Panc1 (cell line): ENCODE results near the gene PITX2. TPM values are rescaled to one million over a fixed set of nuclear protein-coding genes. Genes with fewer than 3 reads are reported as not detected.

Experiments
- ATAC-seq: fragments of 200-7000 bp; cut with Tn5 transposase; 2 replicates; pipeline ENCODE4 v1.9.1; 2020; ENCODE audit warnings: mild to moderate bottlenecking, moderate library complexity
- BruUV-seq: library from RNA; stranded (reverse); fragments of 400-500 nt; replicated peaks from 2 replicates; lab custom pipeline; 2021; lab: Mats Ljungman, UMichigan
- CTCF ChIA-PET: fragments of 300-600 bp; sonication (Branson Sonifier 250); formaldehyde crosslinking; loops from one replicate; lab custom pipeline; 2022; ENCODE audit warnings: antibody characterized with exemption; lab: Charles Lee
- POLR2A ChIA-PET: fragments of 300-600 bp; sonication (Branson Sonifier 250); formaldehyde crosslinking; loops from one replicate; lab custom pipeline; 2022; ENCODE audit warnings: antibody characterized with exemption; lab: Charles Lee
- DNase-seq: peaks from one replicate; pipeline ENCODE4 v3.0.0-alpha.2; 2010; ENCODE audit warnings: low read depth, low spot score
- H3K27ac ChIP-seq: 2 replicates; pipeline ENCODE4 v1.5.1; 2011; ENCODE audit warnings: mild to moderate bottlenecking, low read length, inconsistent platforms
- H3K27me3 ChIP-seq: fragments of 200-500 bp; sonication (Bioruptor generic); 2 replicates; pipeline ENCODE4 v1.6.0; 2014; ENCODE audit warnings: low read length, inconsistent platforms; ENCODE audit not compliant: control insufficient read depth, insufficient read depth
- H3K36me3 ChIP-seq: fragments of 200-500 bp; sonication (Bioruptor generic); 2 replicates; pipeline ENCODE4 v1.5.1; 2014; ENCODE audit warnings: inconsistent platforms, mild to moderate bottlenecking, low read length, moderate library complexity; ENCODE audit not compliant: control insufficient read depth, insufficient read depth
- H3K4me1 ChIP-seq: 2 replicates; pipeline ENCODE4 v1.5.1; 2011; ENCODE audit warnings: inconsistent platforms, mild to moderate bottlenecking, low read length, moderate library complexity; ENCODE audit not compliant: control insufficient read depth, insufficient read depth
- H3K4me3 ChIP-seq, 2 experiments: 2 replicates each; pipeline ENCODE4 v1.5.1; 2011 to 2012; ENCODE audit warnings: low read depth in 2 of 2, low read length in 2 of 2, mild to moderate bottlenecking in 2 of 2, inconsistent platforms in 1 of 2, moderate library complexity in 1 of 2
- H3K9me3 ChIP-seq: fragments of 200-500 bp; sonication (Bioruptor generic); 2 replicates; pipeline ENCODE4 v1.5.1; 2014; ENCODE audit warnings: low read depth, mild to moderate bottlenecking, inconsistent platforms, low read length, moderate library complexity; ENCODE audit not compliant: control insufficient read depth, insufficient read depth
- CTCF ChIP-seq: fragments of 450-650 bp; IDR thresholded peaks from 2 replicates; pipeline ENCODE4 v1.5.1; 2017; ENCODE audit warnings: mild to moderate bottlenecking
- POLR2AphosphoS5 ChIP-seq: IDR thresholded peaks from 2 replicates; pipeline ENCODE4 v1.6.1; 2012; ENCODE audit warnings: mild to moderate bottlenecking, low read depth, low read length, moderate library complexity
- SIN3A ChIP-seq: IDR thresholded peaks from 2 replicates; pipeline ENCODE4 v1.6.1; 2012; ENCODE audit warnings: low read depth, mild to moderate bottlenecking, low read length, moderate library complexity, borderline replicate concordance; ENCODE audit not compliant: insufficient read depth
- in situ Hi-C: cut with HindIII; loops from 2 replicates; pipeline ENCODE4 v1.10.0; 2016; ENCODE audit warnings: low sequenced_read_pairs, low pct_unique_long_range_greater_than_20kb
- intact Hi-C: fragments of 100-400 bp; cut with micrococcal nuclease; formaldehyde crosslinking; loops from one replicate; pipeline ENCODE4 v1.10.0; 2022; ENCODE audit not compliant: unreplicated experiment
- total RNA-seq: library from RNA; stranded (reverse); gene quantifications from one replicate; pipeline ENCODE4 v1.2.1, GENCODE V29; 2021; ENCODE audit not compliant: unreplicated experiment
- TF ChIP-seq, protein P1 (sequence below), 2 experiments: IDR thresholded peaks; 2 replicates each; pipeline ENCODE4 v1.6.1; 2011 to 2012; ENCODE audit warnings: low read depth in 2 of 2, control low read depth in 1 of 2, low read length in 1 of 2, mild to moderate bottlenecking in 1 of 2, moderate library complexity in 1 of 2; ENCODE audit not compliant: insufficient read depth in 1 of 2

PITX2 gene
- total RNA-seq, 1 experiment from 2014 or later, result 0.44 TPM

DNA sequence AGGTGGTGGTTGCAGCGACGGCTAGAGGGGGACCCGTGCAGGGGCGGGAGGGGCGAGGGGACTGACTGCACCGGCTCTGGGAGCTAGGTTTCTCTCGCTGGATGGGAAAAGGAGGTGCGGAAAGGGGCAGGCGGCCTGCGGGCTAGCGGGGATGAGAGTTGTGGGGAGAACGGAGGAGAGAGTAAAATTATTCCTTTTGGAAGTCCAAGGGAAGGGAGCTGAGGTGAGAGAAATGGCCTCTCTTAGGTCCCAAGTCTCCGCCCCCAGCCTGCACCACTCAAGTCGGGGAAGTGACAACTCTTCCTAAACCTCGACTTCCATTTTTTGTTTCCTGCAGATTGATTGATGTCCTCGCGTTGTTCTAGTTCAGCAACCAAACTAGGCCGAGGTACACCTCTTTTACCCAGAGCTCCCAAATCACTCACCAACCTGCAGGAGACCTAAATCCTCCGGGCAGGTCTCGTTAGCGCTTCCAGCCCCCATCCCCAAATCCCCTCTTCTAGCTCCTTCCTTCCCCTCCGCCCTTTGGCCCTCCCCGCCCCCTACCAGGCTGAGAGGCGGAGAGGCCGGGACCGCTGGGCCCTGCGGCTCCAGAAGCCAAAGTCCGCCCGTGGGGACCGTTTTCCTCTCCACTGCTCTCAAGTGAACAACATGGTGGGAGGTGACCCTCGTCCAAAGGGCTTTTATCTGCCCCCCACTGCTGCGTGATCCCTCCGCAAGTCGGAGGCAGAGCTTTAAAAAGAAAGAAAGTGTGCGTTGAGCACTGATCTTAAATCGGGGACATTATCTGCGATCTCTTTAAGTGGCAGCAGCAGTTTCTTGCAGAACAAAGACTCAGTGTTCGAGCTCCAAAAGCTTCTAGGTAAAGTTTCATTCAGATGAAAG lies 7.3 kb downstream of the PITX2 start:
- BruUV-seq, result no TSS peak
- H3K27me3 ChIP-seq, result no peaks in the 10 kb centered on the region
- no peaks in the 10 kb centered on the region for H3K4me1 ChIP-seq
- intact Hi-C loops (no loop called here), in situ Hi-C loops (no loop called here)
- no peak overlapping the region for H3K4me3 ChIP-seq
- DNase-seq, result no peak
- H3K9me3 ChIP-seq, result no peaks in the 10 kb centered on the region
- no peak overlapping the region for H3K27ac ChIP-seq
- no peak for ATAC-seq
- CTCF ChIA-PET, result no interaction called here
- no peaks in the 10 kb centered on the region for H3K36me3 ChIP-seq
- POLR2A ChIA-PET, result no interaction called here
- TF ChIP-seq POLR2AphosphoS5 (no peak), CTCF (no peak)
- TF ChIP-seq, protein P1, sequence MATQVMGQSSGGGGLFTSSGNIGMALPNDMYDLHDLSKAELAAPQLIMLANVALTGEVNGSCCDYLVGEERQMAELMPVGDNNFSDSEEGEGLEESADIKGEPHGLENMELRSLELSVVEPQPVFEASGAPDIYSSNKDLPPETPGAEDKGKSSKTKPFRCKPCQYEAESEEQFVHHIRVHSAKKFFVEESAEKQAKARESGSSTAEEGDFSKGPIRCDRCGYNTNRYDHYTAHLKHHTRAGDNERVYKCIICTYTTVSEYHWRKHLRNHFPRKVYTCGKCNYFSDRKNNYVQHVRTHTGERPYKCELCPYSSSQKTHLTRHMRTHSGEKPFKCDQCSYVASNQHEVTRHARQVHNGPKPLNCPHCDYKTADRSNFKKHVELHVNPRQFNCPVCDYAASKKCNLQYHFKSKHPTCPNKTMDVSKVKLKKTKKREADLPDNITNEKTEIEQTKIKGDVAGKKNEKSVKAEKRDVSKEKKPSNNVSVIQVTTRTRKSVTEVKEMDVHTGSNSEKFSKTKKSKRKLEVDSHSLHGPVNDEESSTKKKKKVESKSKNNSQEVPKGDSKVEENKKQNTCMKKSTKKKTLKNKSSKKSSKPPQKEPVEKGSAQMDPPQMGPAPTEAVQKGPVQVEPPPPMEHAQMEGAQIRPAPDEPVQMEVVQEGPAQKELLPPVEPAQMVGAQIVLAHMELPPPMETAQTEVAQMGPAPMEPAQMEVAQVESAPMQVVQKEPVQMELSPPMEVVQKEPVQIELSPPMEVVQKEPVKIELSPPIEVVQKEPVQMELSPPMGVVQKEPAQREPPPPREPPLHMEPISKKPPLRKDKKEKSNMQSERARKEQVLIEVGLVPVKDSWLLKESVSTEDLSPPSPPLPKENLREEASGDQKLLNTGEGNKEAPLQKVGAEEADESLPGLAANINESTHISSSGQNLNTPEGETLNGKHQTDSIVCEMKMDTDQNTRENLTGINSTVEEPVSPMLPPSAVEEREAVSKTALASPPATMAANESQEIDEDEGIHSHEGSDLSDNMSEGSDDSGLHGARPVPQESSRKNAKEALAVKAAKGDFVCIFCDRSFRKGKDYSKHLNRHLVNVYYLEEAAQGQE (IDR thresholded peaks at IDR 0.05; ENCODE audit: insufficient read depth in 1 of 2, low read depth in 2 of 2, low read length in 1 of 2), result no peak

- BruUV-seq, result no TSS peak
- no peak overlapping the region for H3K27ac ChIP-seq
- TF ChIP-seq, protein P1 (IDR thresholded peaks at IDR 0.05; ENCODE audit: insufficient read depth in 1 of 2, low read depth in 2 of 2, low read length in 1 of 2), result no peak
- TF ChIP-seq SIN3A, result no peak
- intact Hi-C loops, result no loop called here
- H3K4me1 ChIP-seq, result no peaks in the 10 kb centered on the region
- H3K27me3 ChIP-seq, result no peaks in the 10 kb centered on the region
- no peaks in the 10 kb centered on the region for H3K9me3 ChIP-seq
- H3K36me3 ChIP-seq, result no peaks in the 10 kb centered on the region
- H3K4me3 ChIP-seq, result no peak overlapping the region
- CTCF ChIA-PET, result no interaction called here
- POLR2A ChIA-PET, result no interaction called here
- in situ Hi-C loops, result no loop called here
- DNase-seq (no peak), ATAC-seq (no peak)
Observed at GRCh38 chr4:110614976-110615352, 7.9 kb downstream of the PITX2 start.
